Ovary (tissue), 3 donors: ENCODE data around the gene FEM1B.

ENCODE experiments used
- EP300 ChIP-seq: sonication (generic); formaldehyde crosslinking; IDR thresholded peaks from one replicate; pipeline ENCODE4 v1.6.1; 2017; ENCODE audit warnings: antibody characterized with exemption
- POLR2A ChIP-seq: fragments of 450-650 bp; IDR thresholded peaks from one replicate; pipeline ENCODE4 v1.6.1; 2017; ENCODE audit warnings: antibody characterized with exemption, mild to moderate bottlenecking, moderate library complexity
- TF ChIP-seq, protein P1 (sequence below), 3 donors: fragments of 450-650 bp in 2 of 3; fragments of 200-600 bp in 1 of 3; IDR thresholded peaks; one replicate each; pipeline versions ENCODE4 v1.5.1 to v1.8.0; 2016 to 2022; ENCODE audit warnings: antibody characterized with exemption in 3 of 3, mild to moderate bottlenecking in 1 of 3
- donor health status: DM: no; HTN: no; CAD: no.

DNA sequence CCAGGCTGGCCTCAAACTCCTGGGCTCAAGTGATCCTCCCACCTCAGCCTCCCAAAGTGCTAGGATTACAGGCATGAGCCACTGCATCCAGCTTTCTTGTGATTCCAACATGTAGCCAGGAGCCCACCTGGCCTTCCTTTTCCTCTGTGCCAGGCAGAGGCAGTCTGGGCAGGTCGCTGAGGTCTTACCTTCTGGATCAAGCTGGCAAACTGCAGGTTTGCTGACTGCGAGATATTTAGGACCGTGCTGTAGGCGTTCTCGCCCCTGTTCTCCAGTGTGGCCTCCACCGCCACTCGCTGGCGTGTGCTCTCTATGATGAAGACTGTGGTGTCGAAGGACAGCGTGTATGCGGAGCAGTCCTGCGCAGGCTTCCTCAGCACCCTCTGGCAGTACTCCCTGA, 42.5 kb downstream of the FEM1B start:
- TF ChIP-seq, protein P1, sequence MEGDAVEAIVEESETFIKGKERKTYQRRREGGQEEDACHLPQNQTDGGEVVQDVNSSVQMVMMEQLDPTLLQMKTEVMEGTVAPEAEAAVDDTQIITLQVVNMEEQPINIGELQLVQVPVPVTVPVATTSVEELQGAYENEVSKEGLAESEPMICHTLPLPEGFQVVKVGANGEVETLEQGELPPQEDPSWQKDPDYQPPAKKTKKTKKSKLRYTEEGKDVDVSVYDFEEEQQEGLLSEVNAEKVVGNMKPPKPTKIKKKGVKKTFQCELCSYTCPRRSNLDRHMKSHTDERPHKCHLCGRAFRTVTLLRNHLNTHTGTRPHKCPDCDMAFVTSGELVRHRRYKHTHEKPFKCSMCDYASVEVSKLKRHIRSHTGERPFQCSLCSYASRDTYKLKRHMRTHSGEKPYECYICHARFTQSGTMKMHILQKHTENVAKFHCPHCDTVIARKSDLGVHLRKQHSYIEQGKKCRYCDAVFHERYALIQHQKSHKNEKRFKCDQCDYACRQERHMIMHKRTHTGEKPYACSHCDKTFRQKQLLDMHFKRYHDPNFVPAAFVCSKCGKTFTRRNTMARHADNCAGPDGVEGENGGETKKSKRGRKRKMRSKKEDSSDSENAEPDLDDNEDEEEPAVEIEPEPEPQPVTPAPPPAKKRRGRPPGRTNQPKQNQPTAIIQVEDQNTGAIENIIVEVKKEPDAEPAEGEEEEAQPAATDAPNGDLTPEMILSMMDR (IDR thresholded peaks at IDR 0.05): no peak
- TF ChIP-seq EP300: no peak
- no peak for TF ChIP-seq POLR2A
